HG02610 (cell line): Measurements from ENCODE around the gene SYTL1.

Source experiments
- ATAC-seq: cut with Tn5 transposase; IDR thresholded peaks from one replicate; pipeline ENCODE4 v1.9.1; 2021; ENCODE audit warnings: mild to moderate bottlenecking, moderate library complexity; ENCODE audit not compliant: unreplicated experiment

The SYTL1 gene

GRCh38 chr1:27363766-27364695 is 22.2 kb downstream of the SYTL1 start:
- ATAC-seq, result no peak

DNA sequence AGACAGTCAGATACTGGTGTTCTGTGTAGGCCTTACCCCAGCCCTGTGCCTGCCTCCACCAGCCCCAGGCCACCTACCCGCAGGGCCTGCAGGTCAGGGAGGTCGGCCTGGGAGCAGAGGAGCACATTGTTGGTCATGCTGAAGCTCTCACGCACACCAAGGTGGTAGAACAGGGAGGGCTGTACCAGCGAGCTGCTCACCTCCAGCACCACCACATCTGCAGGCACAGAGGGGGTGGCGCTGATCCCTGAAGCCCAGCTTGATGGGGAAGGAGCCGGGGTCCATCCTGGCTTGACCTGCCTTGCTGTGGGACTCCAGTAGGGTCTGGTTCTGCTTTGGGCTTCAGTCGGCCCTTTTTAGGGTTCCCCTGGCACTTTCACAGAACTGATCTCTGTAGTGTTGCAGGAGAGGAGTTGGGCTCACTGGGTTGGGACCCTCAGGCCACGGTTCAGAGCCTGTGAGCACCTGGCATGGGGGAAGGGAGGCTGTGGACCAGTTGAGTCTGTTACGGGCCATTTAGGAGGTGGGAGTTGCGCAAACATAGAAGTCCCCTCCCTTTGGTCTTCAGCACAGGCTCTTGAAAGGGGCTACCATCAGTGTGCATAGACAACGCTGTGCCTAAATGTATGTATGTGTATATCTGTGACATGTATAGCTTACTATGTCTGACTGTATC is 23.0 kb downstream of the SYTL1 start:
- ATAC-seq, result no peak

DNA sequence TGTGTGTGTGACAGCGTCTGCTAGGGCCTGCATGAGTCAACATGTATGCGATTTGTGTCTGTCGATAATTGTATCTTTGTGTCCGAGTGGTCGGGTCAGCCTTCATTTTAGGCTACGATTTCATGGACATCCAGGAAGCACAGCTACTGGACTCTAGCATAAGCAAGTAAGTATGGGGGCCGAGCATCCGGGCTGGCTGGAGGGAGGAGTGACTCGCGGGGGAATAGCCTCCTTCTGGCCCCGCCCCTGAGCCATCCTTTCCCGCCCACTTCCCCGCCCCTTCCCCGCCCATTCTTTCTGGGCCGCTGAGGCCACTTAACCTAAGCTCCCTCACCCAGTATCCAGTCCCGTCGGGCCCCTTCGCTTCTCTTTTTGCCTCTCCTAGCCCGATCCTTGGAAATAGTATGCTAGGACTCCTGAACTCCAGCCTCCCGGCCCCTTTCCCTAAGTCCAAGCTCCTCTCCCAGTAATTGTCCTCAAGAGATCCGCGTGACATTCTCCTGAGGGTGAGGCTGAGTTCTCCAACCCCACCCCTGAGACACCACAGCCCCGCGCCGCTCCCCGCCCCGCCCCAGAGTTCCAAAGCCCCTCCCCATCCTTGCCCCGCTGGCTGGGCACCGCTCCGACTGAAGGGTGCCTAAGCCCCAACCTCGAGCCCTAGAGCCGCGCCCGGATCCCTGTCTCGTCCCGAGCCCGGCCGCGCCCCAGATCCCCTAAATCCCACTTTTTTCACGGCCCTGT is 23.7 kb downstream of the SYTL1 start:
- ATAC-seq, result peak; percentile 40

- no peak for ATAC-seq
These were observed 24.2 kb downstream of the SYTL1 start for GRCh38 chr1:27366113-27366410.

GRCh38 chr1:27366411-27367159 is 24.8 kb downstream of the SYTL1 start, which contains the start of gene MAP3K6:
Gene MAP3K6, minus strand, starts transcription at chr1:27366961. Its CDS starts 364 bp downstream, at chr1:27366597.
- no peak for ATAC-seq

- ATAC-seq, result no peak
These were observed 25.4 kb downstream of the SYTL1 start for GRCh38 chr1:27367160-27367650.

DNA sequence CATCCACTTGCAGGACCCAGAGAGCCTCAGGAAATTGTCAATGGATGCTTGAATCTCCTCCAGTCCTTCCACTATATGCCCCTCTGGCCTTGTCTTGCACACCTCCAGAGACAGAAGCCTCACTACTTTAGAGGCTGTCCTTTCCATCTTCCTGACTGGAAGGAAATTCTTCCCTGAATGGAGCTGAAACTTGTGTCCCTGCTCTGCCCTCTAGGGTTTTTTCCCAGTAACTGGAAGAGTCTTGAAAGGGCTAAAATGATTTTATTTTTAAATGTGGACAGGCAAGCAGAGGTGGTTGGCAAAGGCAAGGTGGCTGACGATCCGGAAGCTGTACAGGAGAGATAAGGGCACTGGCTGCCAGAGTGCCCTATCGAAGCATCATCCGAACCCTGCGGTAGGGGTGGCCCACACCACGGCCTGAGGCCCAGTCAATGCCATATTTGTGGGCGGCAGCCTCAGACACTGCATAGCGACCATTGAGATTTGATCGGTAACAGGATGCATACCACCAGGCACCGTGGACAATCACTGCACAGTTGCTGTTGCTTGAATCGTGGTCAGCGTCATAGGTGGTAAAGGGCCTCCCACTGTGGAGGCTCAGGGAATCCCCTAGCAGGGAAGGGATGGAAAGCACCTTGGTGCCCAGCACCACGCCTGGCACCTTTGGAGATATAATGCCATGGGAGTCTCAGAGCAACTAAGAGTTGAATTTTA is 27.2 kb downstream of the SYTL1 start:
- ATAC-seq, result no peak

GRCh38 chr1:27372022-27372807 is 30.4 kb downstream of the SYTL1 start:
- ATAC-seq, result no peak

DNA sequence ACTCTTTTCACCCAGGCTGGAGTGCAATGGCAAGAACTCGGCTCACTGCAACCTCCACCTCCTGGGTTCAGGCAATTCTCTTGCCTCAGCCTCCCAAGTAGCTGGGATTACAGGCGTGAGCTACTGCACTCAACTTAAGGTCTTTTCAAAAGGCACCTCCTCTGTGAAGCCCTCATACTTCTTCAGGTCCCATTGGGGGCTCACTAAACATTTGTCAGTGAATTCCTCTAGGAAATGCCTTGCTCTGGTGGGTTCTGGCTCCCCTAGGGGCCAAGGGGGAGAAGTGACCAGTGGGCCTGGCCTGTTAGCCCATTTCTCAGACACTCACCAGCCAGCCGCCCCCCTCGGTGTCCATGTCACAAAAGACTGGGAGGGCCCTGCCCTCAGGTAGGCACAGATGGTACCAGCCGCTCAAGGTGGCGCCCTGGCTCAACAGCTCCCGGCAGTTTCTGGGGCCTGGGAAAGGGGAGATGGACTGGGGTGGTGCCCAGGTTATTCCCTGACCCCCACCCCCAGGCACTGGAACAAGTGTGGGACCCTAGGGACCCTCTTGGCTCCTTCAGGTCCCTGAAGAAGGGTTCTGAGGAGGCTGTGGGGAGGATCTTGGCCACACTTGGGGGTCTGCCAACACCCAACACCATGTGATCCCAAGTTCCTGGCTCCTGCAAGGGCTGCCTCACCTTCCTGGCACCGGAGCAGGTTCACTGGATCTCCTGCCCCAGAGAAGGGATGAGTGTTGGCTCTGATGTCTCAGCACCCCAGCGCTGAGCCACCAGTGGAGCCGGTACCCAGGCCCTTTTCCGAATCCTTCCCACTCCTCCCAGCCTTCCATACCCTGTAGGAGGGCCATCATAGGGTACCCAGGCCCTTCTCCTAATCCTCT is 31.2 kb downstream of the SYTL1 start:
- ATAC-seq, result no peak

DNA sequence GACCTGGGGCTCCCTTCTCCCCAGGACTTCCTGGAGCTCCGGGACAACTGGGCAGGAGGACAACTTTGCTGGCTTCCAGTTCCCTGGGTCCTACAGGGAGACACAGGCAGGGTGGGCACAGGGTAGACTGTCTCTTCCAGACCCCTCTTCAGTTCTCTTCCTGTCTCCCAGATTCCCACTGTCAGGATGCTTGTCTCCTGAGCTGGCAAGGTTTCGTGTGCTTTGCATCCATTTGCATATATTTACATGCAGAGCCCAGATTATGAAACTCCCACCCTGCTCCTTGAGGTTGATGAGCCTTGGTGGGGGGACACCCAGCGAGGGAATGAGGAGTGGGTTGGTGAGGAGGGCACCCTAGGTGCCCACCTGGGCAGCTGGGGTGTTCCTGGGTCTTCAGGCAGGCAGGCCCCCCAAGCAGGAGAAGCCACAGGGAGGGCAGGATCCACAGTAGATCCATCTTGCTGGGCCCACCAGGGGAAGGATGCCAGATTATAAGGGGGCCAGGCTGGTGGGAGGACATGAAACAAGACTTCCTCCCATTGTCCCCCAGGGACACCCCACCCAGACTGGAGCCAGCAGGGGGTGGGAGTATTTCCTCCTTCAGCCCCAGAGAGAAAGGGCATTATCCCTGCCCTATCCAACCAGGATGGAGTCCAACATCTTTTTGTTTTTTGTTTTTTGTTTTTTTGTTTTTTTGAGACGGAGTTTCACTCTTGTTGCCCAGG is 32.7 kb downstream of the SYTL1 start, which contains the start of gene FCN3:
FCN3 (minus strand) TSS at position 463 of the 725 bp plus-strand sequence; CDS start at position 457, 6 bp downstream.
- no peak for ATAC-seq

DNA sequence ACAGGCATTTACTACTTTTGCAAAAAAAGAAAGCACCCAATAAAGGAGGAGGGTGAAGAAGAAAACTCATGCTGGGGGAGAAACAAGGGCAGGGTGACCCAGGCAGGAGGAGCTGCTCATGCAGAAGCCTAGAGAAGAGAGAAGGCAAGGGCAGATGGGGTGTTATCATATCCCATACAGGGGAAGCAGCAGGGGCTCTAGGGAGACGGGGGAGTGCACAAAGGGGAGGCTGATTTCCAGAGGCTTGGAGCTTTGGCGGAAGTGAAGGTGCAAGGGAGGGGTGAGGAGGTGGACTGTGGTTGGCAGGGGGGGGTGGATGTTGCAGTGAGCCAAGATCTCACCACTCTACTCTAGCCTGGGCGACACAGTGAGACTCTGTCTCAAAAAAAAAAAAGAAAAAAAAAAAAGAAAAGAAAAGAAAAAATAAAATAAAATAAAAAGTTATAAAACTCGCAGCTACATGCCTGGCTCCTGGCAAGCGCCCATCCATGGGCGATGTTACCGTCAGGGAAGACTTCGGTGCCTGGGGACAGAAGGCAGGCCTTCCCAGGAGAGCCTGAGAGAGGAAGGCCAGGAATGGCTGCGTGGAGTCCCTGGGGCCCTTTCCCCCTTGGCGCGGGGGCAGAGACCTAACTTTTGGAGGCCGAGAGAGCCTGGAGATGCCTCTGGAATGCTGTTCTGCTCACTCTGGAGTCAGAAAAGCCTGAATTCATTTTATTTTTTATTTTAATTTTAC is 36.1 kb downstream of the SYTL1 start:
- no peak for ATAC-seq

DNA sequence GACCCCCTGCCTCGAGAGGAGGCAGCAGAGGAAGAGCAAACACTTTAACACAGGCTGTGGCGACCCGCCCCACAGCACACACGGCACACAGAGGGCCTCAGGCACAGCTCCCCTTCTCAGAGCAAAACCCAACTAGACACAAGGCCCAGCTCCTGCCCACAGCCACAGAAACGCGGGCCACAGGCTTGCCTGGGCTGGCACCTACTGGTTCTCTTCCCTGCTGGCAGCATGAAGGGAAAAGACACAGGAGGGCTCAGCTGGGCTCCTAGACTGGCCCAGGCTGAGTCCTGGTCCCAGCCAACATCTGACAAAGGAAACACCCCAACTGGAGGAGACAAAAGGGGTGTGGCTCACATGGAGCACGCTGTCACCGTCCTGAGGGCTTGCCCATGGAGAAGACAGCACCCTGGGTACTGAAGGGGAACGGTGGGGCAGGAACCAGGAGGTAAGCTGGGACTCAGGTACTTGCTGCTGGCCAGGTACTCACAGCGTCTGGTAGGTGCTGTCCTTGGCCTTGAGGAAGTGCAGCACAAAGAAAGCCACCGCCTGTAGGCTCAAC is 37.8 kb downstream of the SYTL1 start:
- no peak for ATAC-seq

DNA sequence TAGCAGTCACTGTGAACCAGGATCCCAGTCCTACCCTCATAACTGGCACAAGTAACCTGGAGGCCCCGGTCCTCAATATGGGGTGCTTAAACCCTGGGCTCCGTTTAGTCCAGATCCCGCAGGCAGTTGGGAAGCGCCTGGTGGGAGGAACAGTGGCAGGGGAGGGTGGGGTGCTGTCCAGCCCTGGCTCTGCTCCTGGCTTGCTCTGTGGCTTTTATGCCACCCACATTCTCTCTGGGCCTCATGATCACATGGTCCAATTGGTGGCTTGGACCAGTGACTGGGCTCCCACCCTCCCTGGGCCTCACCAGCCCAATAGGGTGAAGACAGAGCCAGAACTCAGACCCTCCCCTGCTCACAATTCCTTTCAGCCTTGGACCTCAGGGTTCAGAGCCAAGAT is 38.4 kb downstream of the SYTL1 start:
- ATAC-seq, result no peak

DNA sequence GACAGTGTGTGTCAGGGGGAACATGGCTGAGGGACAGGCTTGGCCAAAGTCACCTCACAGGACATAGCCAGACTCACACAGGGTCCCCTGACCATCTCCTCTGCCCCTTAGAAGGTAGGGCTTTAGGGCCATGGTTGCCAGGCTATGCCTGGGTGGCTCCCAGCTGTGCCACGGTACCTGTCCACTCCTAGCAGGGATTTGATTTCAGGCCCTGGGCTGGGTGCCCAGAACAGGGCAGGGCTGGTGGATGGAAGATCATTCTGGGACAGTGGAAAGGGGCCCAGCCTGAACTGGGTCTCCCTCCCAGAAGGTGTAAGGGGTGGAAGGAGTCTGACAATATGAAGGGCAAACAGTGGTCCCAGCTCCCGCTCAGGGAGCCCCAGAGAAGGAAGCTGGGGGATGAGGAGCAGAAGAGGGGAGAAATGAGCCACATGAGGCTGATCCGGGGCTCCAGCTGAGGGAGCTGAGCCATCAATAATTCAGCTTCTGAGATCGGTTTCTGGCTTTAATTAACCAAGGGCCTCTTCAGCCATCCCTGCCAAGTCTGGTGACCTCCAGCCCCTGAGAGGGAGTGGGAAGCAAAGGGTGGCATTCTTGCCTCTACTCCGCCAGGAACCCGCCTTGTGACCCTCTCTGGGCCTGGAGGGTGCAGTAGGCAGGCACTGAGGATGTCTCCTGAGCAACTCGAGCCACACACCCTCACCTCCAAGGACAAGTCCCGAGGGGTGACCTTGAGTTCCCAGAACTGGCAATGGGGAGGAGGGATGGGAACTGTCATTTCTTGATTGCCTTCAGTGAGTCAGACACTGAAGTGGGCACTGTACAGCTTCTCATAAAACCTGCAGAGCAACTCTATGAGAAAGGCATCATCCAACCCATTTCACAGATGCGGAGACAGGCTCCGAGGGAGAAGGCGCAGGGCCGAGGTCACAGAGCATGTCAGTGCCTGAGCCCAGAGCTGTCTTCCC is 39.2 kb downstream of the SYTL1 start:
- ATAC-seq, result no peak
